ENCODE data around the gene FARS2.

Gene FARS2

GRCh38 chr6:5589422-5590141, 328.3 kb downstream of the FARS2 start:
- H3K36me3 ChIP-seq (ENCODE audit: control insufficient read depth in 1 of 2, insufficient read depth in 2 of 2, low read length in 2 of 2) = no peaks in the 10 kb centered on the region
- H3K4me2 ChIP-seq (ENCODE audit: low read length) = no peak overlapping the region
- H4K8ac ChIP-seq (ENCODE audit: low read depth, low read length) = no peak overlapping the region
- no peaks in the 10 kb centered on the region for H3K79me1 ChIP-seq (ENCODE audit: low read length)
- no peak overlapping the region for H2BK12ac ChIP-seq (ENCODE audit: low read length)
- no peak overlapping the region for H3K9ac ChIP-seq (ENCODE audit: low read length)
- H3K4me1 ChIP-seq (ENCODE audit: control insufficient read depth in 1 of 2, insufficient read depth in 2 of 2, low read length in 2 of 2) = no peaks in the 10 kb centered on the region
- H4K12ac ChIP-seq (ENCODE audit: low read depth, low read length) = no peak overlapping the region
- no peak overlapping the region for H2BK5ac ChIP-seq (ENCODE audit: low read depth, low read length, poor library complexity)
- H3K4me3 ChIP-seq (ENCODE audit: low read depth, low read length) = no peak overlapping the region
- H3K79me2 ChIP-seq (ENCODE audit: control insufficient read depth, insufficient read depth, low read length, poor library complexity) = no peaks in the 10 kb centered on the region
- no peak overlapping the region for H3K18ac ChIP-seq (ENCODE audit: low read length)
- no peaks in the 10 kb centered on the region for H3K27me3 ChIP-seq (ENCODE audit: insufficient read depth, low read length)
- no peak overlapping the region for H3K23ac ChIP-seq (ENCODE audit: low read length)
- no peak overlapping the region for H3K14ac ChIP-seq (ENCODE audit: low read length)
- H4K91ac ChIP-seq (ENCODE audit: low read depth, low read length) = no peak overlapping the region
- H3K27ac ChIP-seq (ENCODE audit: low read depth, low read length) = no peak overlapping the region
- H3K9me3 ChIP-seq (ENCODE audit: insufficient read depth, low read depth, low read length) = no peaks in the 10 kb centered on the region
- no peak overlapping the region for H3K4ac ChIP-seq (ENCODE audit: low read depth, low read length)
- H2AFZ ChIP-seq (ENCODE audit: insufficient read depth, low read length, poor library complexity) = no peak overlapping the region
- WGBS (ENCODE audit: extremely low coverage, insufficient coverage, insufficient read length) = no CpG with 5 or more reads among the region's 7 CpGs
- H2BK120ac ChIP-seq (ENCODE audit: insufficient read depth, low read length, poor library complexity) = no peak overlapping the region
- DNase-seq = no peak
- H2AK5ac ChIP-seq (ENCODE audit: low read length) = no peak overlapping the region

DNA sequence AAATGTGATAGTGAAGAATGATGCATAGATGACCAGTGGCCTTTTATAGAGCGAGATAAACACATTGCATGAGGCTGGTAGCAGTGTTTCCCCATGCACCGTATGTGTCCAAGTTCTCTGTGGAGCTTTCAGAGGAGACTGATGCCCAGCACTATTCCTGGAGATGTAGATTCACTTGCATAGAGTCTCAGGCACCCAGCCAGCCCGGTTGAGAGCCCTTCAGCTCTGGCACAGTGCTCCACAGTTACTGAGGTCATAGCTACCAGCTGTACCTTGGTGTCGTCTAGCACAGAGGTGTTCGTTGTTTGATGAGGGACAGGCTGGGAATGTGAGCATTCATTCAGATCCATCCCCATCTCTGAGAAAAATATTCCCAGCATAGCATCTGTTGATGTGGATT, 328.9 kb downstream of the FARS2 start:
- no peak overlapping the region for H2AK5ac ChIP-seq (ENCODE audit: low read length)
- no peak overlapping the region for H3K27ac ChIP-seq (ENCODE audit: low read depth, low read length)
- H4K91ac ChIP-seq (ENCODE audit: low read depth, low read length) = no peak overlapping the region
- no peak for DNase-seq
- H2AFZ ChIP-seq (ENCODE audit: insufficient read depth, low read length, poor library complexity) = no peak overlapping the region
- H4K8ac ChIP-seq (ENCODE audit: low read depth, low read length) = no peak overlapping the region
- no peak overlapping the region for H3K4ac ChIP-seq (ENCODE audit: low read depth, low read length)
- H3K27me3 ChIP-seq (ENCODE audit: insufficient read depth, low read length) = no peaks in the 10 kb centered on the region
- H3K79me1 ChIP-seq (ENCODE audit: low read length) = no peaks in the 10 kb centered on the region
- no peak overlapping the region for H3K14ac ChIP-seq (ENCODE audit: low read length)
- no peak overlapping the region for H2BK12ac ChIP-seq (ENCODE audit: low read length)
- H3K4me1 ChIP-seq (ENCODE audit: control insufficient read depth in 1 of 2, insufficient read depth in 2 of 2, low read length in 2 of 2) = no peaks in the 10 kb centered on the region
- no peaks in the 10 kb centered on the region for H3K79me2 ChIP-seq (ENCODE audit: control insufficient read depth, insufficient read depth, low read length, poor library complexity)
- no peak overlapping the region for H3K23ac ChIP-seq (ENCODE audit: low read length)
- H3K4me3 ChIP-seq (ENCODE audit: low read depth, low read length) = no peak overlapping the region
- no peak overlapping the region for H2BK5ac ChIP-seq (ENCODE audit: low read depth, low read length, poor library complexity)
- H3K18ac ChIP-seq (ENCODE audit: low read length) = no peak overlapping the region
- H3K9ac ChIP-seq (ENCODE audit: low read length) = no peak overlapping the region
- WGBS (ENCODE audit: extremely low coverage, insufficient coverage, insufficient read length) = no CpG with 5 or more reads among the region's 5 CpGs
- no peak overlapping the region for H4K12ac ChIP-seq (ENCODE audit: low read depth, low read length)
- H3K4me2 ChIP-seq (ENCODE audit: low read length) = no peak overlapping the region
- no peaks in the 10 kb centered on the region for H3K9me3 ChIP-seq (ENCODE audit: insufficient read depth, low read depth, low read length)
- no peak overlapping the region for H2BK120ac ChIP-seq (ENCODE audit: insufficient read depth, low read length, poor library complexity)
- no peaks in the 10 kb centered on the region for H3K36me3 ChIP-seq (ENCODE audit: control insufficient read depth in 1 of 2, insufficient read depth in 2 of 2, low read length in 2 of 2)

GRCh38 chr6:5592886-5593519, 331.7 kb downstream of the FARS2 start:
- Histone ChIP-seq H2BK5ac (ENCODE audit: low read depth, low read length, poor library complexity) (no peak overlapping the region), H3K79me2 (ENCODE audit: control insufficient read depth, insufficient read depth, low read length, poor library complexity) (no peaks in the 10 kb centered on the region), H4K91ac (ENCODE audit: low read depth, low read length) (no peak overlapping the region), H3K79me1 (ENCODE audit: low read length) (no peaks in the 10 kb centered on the region), H3K4me2 (ENCODE audit: low read length) (no peak overlapping the region), H3K4ac (ENCODE audit: low read depth, low read length) (no peak overlapping the region), H3K9ac (ENCODE audit: low read length) (no peak overlapping the region), H2AK5ac (ENCODE audit: low read length) (no peak overlapping the region), H2AFZ (ENCODE audit: insufficient read depth, low read length, poor library complexity) (no peak overlapping the region), H3K14ac (ENCODE audit: low read length) (no peak overlapping the region), H4K8ac (ENCODE audit: low read depth, low read length) (no peak overlapping the region), H3K27me3 (ENCODE audit: insufficient read depth, low read length) (no peaks in the 10 kb centered on the region), H3K27ac (ENCODE audit: low read depth, low read length) (no peak overlapping the region), H2BK120ac (ENCODE audit: insufficient read depth, low read length, poor library complexity) (no peak overlapping the region), H2BK12ac (ENCODE audit: low read length) (no peak overlapping the region), H3K4me1 (ENCODE audit: control insufficient read depth in 1 of 2, insufficient read depth in 2 of 2, low read length in 2 of 2) (no peaks in the 10 kb centered on the region), H3K9me3 (ENCODE audit: insufficient read depth, low read depth, low read length) (no peaks in the 10 kb centered on the region), H3K4me3 (ENCODE audit: low read depth, low read length) (no peak overlapping the region), H3K23ac (ENCODE audit: low read length) (no peak overlapping the region), H4K12ac (ENCODE audit: low read depth, low read length) (no peak overlapping the region), H3K36me3 (ENCODE audit: control insufficient read depth in 1 of 2, insufficient read depth in 2 of 2, low read length in 2 of 2) (no peaks in the 10 kb centered on the region), H3K18ac (ENCODE audit: low read length) (no peak overlapping the region)
- no peak for DNase-seq
- no CpG with 5 or more reads among the region's 17 CpGs for WGBS (ENCODE audit: extremely low coverage, insufficient coverage, insufficient read length)

GRCh38 chr6:5595184-5595583, 333.9 kb downstream of the FARS2 start:
- no peak overlapping the region for H3K23ac ChIP-seq (ENCODE audit: low read length)
- H3K14ac ChIP-seq (ENCODE audit: low read length) = no peak overlapping the region
- H4K8ac ChIP-seq (ENCODE audit: low read depth, low read length) = no peak overlapping the region
- no peaks in the 10 kb centered on the region for H3K79me1 ChIP-seq (ENCODE audit: low read length)
- no peak overlapping the region for H2AFZ ChIP-seq (ENCODE audit: insufficient read depth, low read length, poor library complexity)
- H3K18ac ChIP-seq (ENCODE audit: low read length) = no peak overlapping the region
- H2AK5ac ChIP-seq (ENCODE audit: low read length) = no peak overlapping the region
- no peak overlapping the region for H3K9ac ChIP-seq (ENCODE audit: low read length)
- WGBS (ENCODE audit: extremely low coverage, insufficient coverage, insufficient read length) = no CpG with 5 or more reads among the region's 7 CpGs
- H3K4ac ChIP-seq (ENCODE audit: low read depth, low read length) = no peak overlapping the region
- H4K91ac ChIP-seq (ENCODE audit: low read depth, low read length) = no peak overlapping the region
- H3K4me1 ChIP-seq (ENCODE audit: control insufficient read depth in 1 of 2, insufficient read depth in 2 of 2, low read length in 2 of 2) = no peaks in the 10 kb centered on the region
- no peak overlapping the region for H2BK12ac ChIP-seq (ENCODE audit: low read length)
- H3K4me2 ChIP-seq (ENCODE audit: low read length) = no peak overlapping the region
- H3K9me3 ChIP-seq (ENCODE audit: insufficient read depth, low read depth, low read length) = no peaks in the 10 kb centered on the region
- H4K12ac ChIP-seq (ENCODE audit: low read depth, low read length) = no peak overlapping the region
- no peak overlapping the region for H3K27ac ChIP-seq (ENCODE audit: low read depth, low read length)
- H3K4me3 ChIP-seq (ENCODE audit: low read depth, low read length) = no peak overlapping the region
- H3K36me3 ChIP-seq (ENCODE audit: control insufficient read depth in 1 of 2, insufficient read depth in 2 of 2, low read length in 2 of 2) = no peaks in the 10 kb centered on the region
- H2BK5ac ChIP-seq (ENCODE audit: low read depth, low read length, poor library complexity) = no peak overlapping the region
- no peak overlapping the region for H2BK120ac ChIP-seq (ENCODE audit: insufficient read depth, low read length, poor library complexity)
- no peak for DNase-seq
- H3K79me2 ChIP-seq (ENCODE audit: control insufficient read depth, insufficient read depth, low read length, poor library complexity) = no peaks in the 10 kb centered on the region
- H3K27me3 ChIP-seq (ENCODE audit: insufficient read depth, low read length) = no peaks in the 10 kb centered on the region
